Brain microvascular endothelial cell (primary cell): ENCODE results near the gene FAM200C.

Experiments
- DNase-seq: peaks from one replicate; pipeline ENCODE4 v3.0.0-alpha.2; 2020
- H3K27ac ChIP-seq: fragments of 250-450 bp; sonication (Bioruptor Pico); 2 replicates; pipeline ENCODE4 v1.5.1; 2020; ENCODE audit warnings: mild to moderate bottlenecking, moderate library complexity
- H3K27me3 ChIP-seq: fragments of 250-450 bp; sonication (Bioruptor Pico); replicated peaks from 2 replicates; pipeline ENCODE4 v1.5.1; 2020; ENCODE audit warnings: mild to moderate bottlenecking
- H3K36me3 ChIP-seq: fragments of 250-450 bp; sonication (Bioruptor Pico); replicated peaks from 2 replicates; pipeline ENCODE4 v1.5.1; 2020; ENCODE audit warnings: mild to moderate bottlenecking
- H3K4me3 ChIP-seq: 2 replicates; pipeline ENCODE4 v1.5.1; 2011; ENCODE audit warnings: low read depth, mild to moderate bottlenecking, control low read depth, low read length, moderate library complexity
- in situ Hi-C: cut with HindIII; loops from 2 replicates; pipeline ENCODE4 v1.10.0; 2017; ENCODE audit warnings: low sequenced_read_pairs, low pct_ligation_motif_present
- TF ChIP-seq, protein P1 (sequence below): IDR thresholded peaks from 2 replicates; pipeline ENCODE4 v1.5.1; 2011; ENCODE audit warnings: low read depth, mild to moderate bottlenecking, moderate library complexity, low read length, control low read depth, inconsistent platforms; ENCODE audit errors: missing control alignments

Gene FAM200C

DNA sequence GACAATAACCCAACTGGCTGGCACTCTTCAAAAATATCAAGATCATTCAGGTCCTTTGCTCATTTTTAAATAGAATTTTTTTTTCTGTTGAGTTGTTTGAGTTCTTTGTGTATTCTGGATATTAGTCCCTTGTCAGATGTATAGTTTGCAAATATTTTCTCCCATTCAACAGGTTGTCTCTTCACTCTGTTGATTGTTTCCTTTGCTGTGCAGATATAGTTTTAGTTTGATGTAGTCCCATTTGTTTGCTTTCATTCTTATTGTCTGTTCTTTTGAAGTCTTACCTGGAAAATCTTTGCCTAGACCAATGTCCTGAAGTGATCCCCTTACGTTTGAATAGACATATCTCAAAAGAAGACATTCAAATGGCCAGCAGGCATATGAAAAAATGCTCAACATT lies 44.6 kb upstream of the FAM200C start:
- no peaks in the 10 kb centered on the region for H3K27me3 ChIP-seq
- TF ChIP-seq, protein P1, sequence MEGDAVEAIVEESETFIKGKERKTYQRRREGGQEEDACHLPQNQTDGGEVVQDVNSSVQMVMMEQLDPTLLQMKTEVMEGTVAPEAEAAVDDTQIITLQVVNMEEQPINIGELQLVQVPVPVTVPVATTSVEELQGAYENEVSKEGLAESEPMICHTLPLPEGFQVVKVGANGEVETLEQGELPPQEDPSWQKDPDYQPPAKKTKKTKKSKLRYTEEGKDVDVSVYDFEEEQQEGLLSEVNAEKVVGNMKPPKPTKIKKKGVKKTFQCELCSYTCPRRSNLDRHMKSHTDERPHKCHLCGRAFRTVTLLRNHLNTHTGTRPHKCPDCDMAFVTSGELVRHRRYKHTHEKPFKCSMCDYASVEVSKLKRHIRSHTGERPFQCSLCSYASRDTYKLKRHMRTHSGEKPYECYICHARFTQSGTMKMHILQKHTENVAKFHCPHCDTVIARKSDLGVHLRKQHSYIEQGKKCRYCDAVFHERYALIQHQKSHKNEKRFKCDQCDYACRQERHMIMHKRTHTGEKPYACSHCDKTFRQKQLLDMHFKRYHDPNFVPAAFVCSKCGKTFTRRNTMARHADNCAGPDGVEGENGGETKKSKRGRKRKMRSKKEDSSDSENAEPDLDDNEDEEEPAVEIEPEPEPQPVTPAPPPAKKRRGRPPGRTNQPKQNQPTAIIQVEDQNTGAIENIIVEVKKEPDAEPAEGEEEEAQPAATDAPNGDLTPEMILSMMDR = no peak
- H3K27ac ChIP-seq = no peak overlapping the region
- DNase-seq = no peak
- in situ Hi-C loops = no loop called here
- H3K36me3 ChIP-seq = no peaks in the 10 kb centered on the region
- H3K4me3 ChIP-seq = no peak overlapping the region

DNA sequence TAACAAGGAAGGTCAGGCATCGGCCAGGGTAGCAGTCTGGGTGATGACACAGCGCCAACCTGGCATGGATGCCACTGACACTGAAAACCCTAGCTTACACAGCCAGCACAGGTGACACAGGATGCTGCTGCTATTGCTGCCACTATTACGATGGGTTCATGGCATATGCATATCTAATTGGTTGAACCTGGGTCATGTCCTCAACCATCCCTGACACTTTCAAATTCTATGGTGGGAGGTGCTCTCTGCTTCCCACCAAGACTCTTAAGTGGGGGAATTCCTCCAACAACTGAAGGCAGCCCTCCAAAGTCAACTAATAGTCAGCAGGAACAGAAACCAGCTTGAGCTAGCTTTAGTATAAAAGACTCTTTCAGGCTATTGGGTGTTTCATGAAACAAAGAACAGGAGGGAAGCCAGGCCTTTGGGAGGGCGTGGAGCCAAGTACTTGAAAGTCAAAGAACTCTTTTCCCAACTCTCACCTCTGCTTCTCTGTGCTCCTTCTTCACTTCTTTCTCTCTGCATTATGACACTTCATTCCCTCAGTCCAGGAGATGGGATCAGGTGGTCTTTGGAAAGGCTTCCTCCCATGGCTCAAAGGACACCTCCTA lies 43.1 kb upstream of the FAM200C start:
- Histone ChIP-seq H3K36me3 (no peaks in the 10 kb centered on the region), H3K27ac (no peak overlapping the region), H3K27me3 (no peaks in the 10 kb centered on the region), H3K4me3 (no peak overlapping the region)
- in situ Hi-C loops = no loop called here
- TF ChIP-seq, protein P1 = no peak
- no peak for DNase-seq

DNA sequence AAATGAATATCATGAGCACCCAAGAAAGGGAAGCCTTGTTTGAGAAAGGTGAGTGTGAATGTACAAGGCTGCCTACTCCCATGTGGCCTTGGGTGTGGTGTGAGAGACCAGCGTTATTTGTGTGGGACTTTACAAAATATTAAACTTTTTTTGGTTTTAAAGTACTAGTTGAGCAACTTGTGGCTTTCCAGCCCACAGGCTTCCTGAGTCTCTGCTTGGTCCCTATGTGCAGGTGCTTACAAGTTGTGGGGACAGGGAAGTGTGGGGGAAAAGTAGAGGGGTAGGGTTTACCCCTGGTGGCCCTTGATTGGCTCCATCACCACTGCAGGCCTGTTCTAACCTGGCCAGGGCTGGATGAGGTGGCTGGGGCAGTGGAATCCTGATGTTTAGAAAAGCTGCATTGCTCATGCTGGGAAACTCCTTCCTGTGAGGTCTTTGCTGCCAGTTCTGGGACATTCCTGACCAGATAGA lies 41.5 kb upstream of the FAM200C start:
- Histone ChIP-seq H3K27ac (no peak overlapping the region), H3K36me3 (no peaks in the 10 kb centered on the region), H3K4me3 (no peak overlapping the region), H3K27me3 (no peaks in the 10 kb centered on the region)
- in situ Hi-C loops = no loop called here
- TF ChIP-seq, protein P1 = no peak
- DNase-seq = no peak

DNA sequence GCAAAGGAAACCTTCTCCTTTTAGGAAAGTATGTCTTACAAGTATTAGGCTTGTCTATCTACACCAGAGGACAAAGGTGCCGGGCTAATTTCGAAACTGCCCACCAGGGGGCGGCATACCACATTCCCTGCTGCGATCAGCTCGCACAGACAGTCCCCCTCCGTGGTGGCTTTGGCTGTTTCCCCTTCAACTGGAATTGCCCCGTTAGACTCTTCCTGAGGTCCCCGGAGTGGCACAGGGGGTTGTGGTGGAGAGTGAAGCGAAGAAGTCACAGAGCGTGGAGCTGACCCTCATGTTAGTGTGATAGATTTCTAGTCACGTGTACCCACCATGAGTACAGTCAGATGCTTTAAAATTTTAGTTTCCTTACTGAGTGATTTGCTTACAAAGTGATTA lies 39.3 kb upstream of the FAM200C start:
- Histone ChIP-seq H3K36me3 (no peaks in the 10 kb centered on the region), H3K27me3 (no peaks in the 10 kb centered on the region), H3K4me3 (peak overlapping the region; percentile 52), H3K27ac (no peak overlapping the region)
- TF ChIP-seq, protein P1 = peak; percentile 94
- peak; percentile 89 for DNase-seq
- in situ Hi-C loops = no loop called here

DNA sequence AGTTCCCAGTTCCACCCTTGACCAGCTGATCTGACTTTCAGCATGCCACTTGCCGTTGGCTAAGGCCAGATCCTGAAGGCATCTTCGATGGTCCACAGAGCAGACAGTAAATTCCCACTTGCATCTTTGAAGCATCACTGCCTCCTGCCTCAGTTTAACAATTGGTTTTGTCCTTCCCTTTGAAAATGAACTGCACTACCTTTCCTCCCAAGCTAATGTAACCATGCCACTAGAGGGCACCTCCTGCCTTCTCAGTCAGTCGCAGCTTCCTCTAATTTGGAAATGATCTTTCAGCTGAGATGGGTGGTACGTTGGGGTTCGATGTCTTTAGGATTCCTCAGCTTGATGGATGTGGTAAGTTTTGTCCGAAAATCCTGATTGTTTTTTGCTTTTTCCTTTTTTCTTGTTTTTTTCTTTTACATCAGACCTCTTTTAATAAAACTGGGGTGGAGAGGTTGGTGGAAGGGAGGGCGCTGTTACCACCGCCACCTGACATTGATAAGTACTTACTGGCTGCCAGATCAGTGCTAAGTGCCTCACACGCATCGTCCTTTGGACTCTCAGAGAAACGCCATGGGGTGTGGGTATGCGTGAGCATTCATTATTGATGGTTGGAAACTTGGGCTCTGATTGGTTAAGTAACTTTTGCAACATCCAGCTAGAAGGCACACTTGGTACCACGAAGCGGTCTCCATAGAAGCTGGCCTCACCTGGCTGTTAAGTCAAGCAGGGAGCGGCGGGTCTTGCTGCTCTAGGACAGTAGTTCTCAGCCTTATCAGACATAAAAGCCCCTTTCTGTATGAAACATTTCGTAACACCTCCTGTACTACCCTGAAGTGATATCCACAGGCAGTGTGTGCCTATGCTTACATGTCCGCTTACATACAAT lies 38.7 kb upstream of the FAM200C start:
- in situ Hi-C loops = no loop called here
- TF ChIP-seq, protein P1 = peak; percentile 93

More for the DNA sequence above, 38.7 kb upstream of the FAM200C start:
- peak overlapping the region; percentile 52 for H3K4me3 ChIP-seq
- H3K36me3 ChIP-seq = no peaks in the 10 kb centered on the region
- no peak overlapping the region for H3K27ac ChIP-seq
- no peaks in the 10 kb centered on the region for H3K27me3 ChIP-seq
- peak; percentile 72 for DNase-seq
